Left forelimb (tissue), 1 donor: ENCODE measurements around the gene MAPK10.
"Not testable (repeated sequence)": the region's sequence is repeated elsewhere in the genome, so short reads cannot be mapped to it uniquely, and the experiment has no call there.

Experiments used
- DNase-seq: peaks from one replicate; pipeline ENCODE4 v3.0.0-alpha.2; 2018; ENCODE audit warnings: low spot score

Gene MAPK10

DNA sequence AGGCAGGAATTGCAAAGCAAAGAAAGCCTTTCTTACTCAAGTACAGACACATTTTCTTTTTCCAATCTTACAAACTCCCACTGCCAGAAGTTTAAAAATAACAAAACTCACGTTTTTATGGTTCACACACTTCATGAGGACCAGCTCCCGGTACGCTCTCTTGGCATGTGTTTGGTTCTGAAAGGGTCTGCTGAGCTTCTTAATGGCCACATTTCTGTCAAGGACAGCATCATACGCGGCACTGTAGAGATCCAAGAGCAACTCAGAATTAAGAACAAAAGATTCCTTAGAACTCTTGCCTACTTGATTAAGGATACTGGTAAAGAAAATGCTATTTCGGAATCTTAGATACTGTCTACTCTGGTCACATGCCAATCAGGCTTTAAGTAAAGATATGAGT lies 252.7 kb downstream of the MAPK10 start:
- DNase-seq, result no peak

DNA sequence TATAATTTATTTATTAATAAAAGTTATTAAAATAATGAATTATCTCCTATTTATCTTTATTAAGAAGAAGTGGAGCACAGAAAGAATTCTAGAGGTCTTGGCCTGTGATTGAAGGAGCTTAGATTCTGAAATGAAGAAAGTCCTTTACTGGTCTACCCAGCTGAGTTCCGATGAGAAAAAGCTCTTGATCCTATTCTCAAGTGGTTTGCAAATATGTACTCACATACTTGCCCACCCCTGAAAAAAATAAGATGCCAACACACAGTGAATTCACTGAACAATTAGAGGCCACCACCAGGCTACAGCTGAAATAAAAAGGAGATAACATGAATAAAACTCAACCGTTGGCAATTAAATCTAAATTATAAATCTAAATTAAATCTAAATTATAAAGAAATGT lies 253.4 kb downstream of the MAPK10 start:
- DNase-seq, result no peak

DNA sequence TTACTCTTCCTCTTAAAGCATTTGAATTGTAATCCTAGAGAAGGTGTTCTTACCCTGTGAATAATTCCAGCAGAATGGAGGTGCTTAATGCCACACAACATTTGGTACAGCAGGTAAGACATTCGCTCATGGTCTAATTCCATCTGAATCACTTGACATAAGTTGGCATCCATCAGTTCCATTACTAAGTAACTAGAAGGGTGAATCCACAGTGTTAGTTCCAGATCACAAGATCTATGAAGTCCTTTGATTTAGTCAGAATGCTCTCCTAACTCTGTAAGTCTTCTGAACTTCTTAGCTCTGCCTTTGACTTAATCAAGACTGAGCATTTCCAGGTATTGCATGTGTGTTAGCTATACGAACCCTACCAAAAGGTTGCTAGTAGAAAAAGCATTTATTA lies 258.0 kb downstream of the MAPK10 start:
- DNase-seq, result no peak

DNA sequence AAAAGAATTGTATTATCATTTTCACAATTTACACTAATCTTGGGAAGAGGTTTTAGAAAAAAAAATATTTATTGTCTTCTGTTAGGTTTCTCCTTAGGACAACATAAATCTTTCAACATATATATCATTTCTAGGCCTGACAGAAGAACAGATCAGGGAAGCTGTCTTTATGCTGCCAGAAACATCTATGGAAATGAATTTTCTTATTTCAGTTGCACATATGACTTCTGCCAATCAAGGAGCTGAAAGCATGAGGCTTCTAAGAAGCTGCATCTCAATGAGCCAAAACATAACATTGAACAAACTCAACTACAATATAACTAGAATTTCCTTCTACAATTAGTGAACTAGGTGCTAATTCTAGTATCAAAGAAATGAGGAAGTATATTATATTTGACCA lies 258.4 kb downstream of the MAPK10 start:
- DNase-seq, result no peak

DNA sequence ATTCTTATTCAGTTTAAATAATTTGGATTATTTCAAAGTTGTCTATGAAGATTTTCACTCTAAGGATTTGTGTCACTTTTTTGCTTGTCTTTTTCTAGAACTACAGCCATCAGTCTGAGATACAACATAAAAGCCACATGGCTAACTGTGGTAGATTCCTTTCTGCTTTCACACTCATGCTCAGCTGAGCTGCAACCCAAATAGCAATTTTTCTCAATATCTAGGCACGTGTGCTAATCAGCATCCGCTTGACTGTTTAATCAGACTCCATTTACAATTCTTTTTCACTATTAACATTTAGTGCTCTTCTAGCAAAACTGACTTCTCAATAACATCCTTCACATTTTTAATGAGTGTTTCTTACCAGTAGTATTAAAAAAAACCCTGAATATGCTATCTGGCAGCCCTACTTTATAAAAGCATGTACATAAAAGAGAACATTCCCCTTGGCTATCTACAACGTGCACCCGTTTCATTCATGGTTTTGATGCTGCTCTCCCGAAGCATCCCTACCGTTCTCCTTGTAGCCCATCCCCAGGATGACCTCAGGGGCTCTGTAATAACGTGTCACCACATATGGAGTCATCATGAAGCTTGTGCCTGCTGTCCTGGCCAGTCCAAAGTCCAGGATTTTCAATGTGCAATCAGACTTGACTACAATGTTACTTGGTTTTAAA lies 259.2 kb downstream of the MAPK10 start:
- DNase-seq, result no peak

DNA sequence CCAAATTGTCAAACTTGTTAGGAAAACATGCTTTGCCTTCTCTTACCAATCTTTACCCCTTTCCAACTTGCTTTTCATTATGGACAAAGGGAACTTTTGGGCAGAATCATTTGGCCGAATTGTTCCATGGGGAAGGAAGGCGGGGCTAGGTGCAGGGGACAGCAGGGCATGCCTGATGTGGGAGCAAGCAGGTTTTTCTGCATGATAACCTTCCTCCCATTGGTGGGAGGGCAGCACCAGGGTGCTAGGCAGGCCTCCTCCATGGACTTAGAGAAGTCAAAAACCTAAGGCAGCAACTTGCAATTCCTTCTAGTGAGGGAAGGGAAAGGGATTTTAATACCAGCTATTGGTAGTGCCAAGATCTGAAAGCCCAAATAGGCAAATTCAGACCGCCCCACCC lies 260.5 kb downstream of the MAPK10 start:
- no peak for DNase-seq

DNA sequence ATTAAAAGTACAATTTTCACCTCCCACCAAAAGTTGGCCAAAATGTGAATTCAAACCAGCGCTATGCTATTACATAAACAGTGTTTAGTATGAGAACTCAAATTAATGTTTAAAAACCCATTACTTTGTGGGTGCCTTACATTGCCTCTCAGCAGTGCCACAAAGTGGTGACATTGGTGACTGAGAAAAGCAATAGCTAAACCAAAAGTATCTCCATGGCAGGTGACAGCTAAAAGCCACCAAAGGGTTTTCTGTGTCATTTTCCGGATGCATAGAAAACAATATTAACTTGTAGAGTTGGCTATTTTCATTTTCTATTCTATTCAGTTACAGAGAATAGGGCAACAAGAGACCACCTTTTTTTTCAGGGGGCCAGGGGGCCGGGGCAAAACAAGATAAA lies 261.2 kb downstream of the MAPK10 start:
- no peak for DNase-seq

DNA sequence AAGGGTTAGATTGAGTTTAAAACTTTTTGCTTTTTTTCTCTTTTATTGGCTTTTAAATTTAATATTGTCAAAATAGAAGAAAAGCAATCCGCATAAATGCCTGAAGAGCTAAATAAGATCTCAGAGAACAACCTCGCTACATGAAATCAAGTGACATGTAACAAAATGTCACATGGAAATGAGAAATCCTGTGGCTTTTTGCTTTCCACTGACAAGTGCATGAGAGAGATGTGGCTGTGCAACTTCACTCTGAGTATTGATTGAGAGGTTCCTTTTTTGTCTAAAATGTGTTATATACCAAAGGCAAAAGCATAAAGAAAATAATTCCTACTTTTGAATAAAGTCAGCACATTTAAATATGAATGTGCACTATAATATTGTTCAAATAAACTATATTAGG lies 263.5 kb downstream of the MAPK10 start:
- DNase-seq, result no peak

DNA sequence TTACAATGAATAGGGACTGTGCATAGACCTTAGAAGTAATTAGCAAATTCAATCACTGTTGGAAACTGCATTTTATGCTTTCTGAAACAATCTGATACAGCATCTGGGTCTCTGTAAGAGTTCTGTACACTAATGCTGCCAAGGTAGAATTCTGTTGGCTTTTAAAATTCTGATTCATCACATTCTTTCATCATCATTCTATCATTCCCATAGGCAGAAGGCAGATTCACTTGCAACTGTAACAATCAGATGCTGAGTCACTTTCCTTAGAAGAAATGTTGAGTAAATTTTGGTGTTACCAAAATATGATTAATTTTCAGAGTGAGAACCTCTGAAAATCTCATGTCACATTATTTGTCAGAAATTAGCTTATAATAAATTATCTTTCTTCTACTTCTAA lies 267.2 kb downstream of the MAPK10 start:
- no peak for DNase-seq

DNA sequence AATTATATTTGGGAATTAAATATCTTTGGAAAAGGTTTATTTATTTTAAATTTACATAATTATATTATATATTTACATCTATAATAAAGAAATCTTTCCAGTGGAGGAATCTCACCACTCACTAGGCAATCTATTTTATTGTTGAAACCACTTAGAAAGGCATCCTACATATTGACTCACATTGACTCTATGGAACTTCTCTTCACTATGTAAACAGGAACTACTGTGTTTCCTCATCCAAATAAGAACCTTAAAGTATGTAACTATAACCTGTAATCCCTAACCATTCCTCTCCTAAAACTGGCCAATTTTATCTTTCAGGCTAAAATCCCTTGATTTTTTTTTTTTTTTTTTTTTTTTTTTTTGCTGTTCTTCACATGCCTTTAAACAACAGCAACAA lies 268.7 kb downstream of the MAPK10 start:
- DNase-seq, result no peak

DNA sequence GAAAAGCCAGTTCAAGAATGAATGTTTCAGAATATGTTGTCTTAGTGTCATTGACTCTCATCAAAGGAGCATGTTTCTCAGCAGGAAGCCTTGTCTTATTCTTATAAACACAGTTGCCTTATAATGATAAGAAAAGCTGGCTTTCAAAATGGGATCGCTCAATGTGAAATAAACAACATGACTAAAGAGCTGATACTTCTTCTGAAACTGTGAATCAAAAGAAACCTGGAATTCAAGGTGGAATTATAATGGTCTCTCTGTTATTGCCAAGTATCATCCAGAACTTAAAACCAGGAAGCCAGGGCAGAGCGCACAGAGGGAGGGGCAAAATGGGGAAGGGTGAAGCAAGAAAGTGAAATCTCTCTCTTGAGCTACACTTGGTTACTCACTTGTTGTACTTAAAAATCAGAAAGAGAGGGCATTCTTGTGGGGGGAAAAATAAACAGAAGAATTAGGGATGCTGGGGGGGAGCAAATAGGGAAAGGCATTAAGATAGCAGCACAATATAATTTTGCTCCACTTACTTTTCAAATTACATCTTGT lies 270.0 kb downstream of the MAPK10 start:
- no peak for DNase-seq

DNA sequence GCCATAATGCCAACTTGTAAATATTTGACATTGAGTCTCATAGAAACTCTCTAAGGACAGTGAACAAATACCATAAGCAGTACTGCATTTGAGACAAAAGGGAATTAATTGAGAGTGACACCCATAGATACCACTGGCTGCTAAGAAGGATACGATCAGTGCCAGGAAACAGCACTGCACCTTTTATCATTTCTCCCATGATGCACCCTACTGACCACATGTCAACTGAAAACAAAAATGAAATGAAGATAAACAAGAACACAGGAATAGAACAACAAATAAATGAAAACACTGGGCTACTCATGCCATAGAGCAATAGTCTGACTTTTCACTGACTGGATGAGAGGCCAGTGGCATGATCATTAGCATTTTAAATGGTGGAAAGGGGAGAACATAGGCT lies 270.8 kb downstream of the MAPK10 start:
- no peak for DNase-seq

DNA sequence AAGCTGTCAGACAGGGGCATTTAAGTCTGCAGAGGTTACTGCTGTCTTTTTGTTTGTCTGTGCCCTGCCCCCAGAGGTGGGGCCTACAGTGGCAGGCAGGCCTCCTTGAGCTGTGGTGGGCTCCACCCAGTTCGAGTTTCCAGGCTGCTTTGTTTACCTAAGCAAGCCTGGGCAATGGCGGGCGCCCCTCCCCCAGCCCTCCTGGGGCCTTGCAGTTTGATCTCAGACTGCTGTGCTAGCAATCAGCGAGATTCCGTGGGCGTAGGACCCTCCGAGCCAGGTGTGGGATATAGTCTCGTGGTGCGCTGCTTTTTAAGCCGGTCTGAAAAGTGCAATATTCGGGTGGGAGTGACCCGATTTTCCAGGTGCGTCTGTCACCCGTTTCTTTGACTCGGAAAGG lies 284.1 kb downstream of the MAPK10 start:
- DNase-seq, result not testable (repeated sequence)

DNA sequence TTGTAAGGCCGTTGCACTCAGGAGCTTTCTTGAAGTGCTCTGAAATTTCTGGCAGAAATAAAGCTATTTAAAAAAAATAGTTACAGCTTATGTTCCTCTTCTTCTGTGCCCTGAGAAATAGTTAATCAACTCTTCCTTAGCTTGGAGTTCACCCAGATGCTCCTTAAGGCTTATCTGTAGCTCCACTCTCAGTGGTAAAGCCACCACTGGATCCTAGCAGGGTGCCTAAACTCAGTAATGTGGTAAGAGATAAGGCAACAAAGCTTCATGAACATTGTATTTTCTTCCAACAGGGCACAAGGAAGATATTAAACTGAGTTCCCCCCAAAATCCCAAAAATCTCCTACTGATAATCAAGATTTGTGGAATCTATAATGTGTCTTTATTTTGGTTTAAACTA lies 299.5 kb downstream of the MAPK10 start:
- no peak for DNase-seq

DNA sequence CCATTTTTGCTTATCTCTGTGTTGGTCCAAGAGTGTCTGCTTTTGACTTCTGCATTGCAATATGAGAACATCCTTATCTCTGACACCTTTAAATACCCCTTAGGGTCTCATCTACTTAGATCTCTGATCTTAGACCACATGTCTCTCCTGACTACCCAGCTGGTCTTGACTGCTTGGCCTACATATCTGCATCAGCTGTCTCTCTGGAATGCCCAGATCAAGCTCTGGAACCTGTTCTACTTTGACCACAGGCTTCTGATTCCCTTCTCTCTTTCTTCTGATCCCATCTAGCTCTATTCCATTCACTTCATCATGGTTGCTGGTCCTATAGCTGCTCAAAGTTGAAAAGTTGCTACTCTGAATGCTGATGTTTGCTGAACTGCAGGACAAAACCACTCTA lies 301.2 kb downstream of the MAPK10 start:
- DNase-seq, result no peak

DNA sequence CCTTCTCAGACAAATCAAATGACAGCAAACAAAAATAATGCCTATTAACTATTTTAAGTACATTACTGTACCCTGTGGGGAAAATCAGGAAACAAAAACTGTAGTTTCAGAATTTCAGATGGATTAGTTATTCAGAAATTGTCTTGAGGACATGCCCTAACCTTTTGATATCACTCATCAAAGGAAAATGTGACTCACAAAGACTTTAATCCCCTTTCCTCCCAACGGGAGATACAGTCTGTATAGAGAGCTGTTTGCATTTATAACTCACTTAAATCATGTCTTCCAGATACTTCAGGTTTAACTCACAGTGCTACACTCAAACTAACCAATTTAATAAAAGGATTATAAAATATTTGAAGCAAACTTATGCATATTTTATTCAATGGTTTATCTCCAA lies 304.0 kb downstream of the MAPK10 start:
- DNase-seq, result no peak

DNA sequence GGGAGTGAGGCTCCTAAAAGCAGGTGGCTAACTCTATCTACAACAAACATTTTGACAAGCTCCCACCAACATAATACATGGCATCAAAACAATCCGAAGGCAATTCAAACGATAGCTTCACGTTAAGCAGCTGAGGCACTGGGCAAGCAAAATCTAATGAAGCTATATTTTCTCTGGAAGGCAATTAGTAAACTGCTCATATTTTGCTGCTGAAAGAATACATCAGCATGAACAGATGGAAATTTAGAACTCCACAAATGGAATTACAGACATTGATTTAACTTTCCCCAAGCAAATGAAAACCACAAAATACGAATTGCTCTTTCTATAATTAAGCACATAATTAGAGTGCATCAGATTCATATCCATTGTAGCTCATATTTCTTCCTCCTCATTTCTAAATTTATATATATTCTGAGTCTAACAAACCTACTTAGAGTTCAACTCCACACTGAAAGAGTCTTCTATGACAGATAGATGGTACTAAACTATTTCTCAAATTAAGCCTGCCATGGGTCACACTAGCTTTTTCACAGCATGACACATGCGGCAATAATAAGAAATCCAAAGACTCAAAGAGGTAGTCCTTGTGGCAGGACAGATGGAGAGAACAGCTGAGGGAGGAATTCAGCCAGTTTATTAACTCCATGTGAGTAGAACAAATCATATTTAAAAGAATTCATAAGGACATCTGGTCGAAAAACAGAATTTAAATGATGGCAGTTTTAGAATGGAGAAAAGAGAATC lies 305.4 kb downstream of the MAPK10 start:
- no peak for DNase-seq

DNA sequence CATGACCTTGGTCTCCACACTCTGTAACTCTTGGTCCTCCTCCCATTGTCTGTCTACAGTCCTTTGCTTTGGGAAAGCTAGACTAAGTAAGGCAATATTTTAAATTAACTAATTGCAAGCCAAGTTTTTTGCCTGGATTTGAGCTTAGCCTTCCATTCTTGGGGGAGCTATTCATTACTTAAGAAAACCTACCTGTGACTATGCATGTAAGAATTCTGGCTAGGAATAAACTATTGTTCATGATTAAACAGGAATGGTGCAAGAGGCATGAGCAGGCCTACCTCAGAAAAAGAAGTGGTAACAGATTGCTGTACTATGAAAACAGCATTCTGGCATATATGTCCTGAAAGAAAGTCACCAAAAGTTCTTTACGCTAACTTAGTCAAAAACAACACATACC lies 309.4 kb downstream of the MAPK10 start:
- no peak for DNase-seq

DNA sequence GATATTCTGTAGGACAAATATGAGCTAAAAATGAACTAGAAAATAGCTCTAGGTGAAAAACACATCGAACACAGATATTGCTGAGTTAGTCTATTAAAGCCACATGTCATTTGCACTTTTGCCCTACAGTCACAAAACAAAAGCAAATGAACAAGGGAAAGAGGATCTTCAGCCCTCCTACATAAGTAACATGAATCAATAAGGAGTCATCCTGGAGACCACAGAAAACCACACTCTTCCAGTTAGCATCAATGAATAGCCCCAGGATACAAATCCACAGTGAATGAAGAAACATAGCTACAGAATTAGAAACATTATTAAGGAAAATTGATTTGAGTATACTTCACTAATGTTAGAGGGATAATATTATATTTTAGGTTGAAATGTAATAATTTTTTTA lies 311.4 kb downstream of the MAPK10 start:
- no peak for DNase-seq

DNA sequence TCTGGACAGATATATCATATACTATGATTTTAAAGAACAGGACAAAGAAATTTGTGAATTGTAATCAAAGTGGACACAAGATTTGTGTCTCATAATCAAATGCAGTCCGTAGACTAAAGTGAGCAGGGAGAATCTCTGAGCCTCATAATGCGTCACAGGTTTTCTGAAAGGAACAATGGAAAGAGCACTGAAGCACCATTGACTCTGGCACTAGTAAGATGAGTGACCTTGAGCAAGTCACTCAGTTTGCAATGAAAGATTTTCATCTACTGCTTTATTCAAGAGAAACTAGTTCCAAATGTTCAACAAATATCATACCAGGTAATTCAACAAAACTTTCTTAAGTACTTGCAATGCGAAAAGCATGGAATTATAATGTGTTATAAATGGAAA lies 315.3 kb downstream of the MAPK10 start:
- no peak for DNase-seq

DNA sequence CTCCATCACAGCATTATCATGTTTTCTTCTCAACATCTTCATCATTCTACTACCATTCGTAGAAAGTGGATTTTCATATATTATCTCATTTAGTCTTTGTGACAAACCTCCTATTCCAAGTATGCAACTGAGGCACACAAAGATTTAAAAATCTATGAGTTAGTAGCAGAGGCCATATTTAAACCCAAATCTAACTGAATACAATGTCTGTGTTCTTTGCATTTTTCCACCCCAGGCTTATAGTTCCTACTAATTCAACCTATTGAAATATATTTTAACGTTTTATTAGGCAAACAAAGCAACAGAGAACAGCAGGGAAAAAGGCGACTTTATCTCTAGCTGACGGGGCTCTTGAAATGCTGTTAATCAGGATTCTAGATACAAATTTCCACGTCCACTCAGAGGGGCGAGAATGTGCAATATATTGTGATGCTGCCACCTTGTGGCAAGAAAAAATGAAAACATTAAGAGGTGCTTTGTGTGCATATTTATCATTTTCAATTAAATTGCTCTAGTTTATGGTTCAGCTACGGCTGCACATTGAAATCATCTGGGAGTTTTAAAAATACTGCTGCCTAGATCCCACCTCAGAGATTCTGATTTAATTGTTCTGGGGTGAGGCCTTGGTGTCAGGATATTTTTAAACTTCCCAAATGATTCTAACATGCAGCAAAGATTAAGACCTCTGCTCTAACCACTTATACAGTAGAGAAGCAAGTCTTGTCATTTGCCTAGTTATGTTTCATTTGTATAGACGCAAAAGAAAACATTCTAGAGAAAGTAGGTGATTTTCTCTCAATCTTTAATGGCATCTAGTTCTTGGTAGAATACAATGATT lies 315.9 kb downstream of the MAPK10 start:
- no peak for DNase-seq

DNA sequence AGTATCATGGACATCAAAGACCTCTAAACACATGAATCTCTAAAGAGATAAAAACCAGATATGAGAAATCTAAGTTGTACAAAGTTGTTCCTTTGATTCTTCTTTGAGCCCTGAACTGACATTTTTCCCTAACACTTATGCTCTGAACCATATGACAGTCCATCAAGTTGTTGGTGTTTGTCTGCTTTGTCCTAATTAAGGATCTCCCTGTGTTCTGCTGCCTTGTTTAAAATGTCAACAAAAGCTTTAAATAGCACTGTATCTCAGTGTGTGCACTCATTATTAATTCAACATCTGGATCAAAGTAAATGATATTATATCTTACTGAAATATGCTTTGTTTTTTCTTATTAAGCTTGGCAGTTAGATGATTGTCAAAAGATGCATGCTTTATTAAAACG lies 321.8 kb downstream of the MAPK10 start:
- no peak for DNase-seq

DNA sequence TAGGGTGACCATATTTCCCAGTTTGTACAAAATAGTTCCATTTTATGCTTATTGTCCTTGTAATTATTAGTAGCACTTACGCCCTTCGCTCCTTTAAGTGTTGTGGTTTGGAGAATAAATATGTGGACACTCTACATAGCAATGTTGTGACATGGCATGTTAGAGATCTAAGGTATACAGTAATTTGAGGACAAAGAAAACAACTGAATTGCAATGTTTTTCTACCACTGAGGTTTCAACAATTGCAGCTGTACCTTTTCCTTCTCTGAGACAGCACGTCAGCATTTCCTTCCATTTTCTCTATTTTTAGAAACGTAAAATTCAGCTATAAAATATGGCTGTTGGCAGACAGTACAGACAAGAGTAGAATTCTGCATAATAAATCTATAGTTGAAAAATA lies 323.1 kb downstream of the MAPK10 start:
- DNase-seq, result no peak
